Hepatocyte (in vitro differentiated cells): Measurements from ENCODE around the gene C19orf12. TPM values are rescaled to one million over a fixed set of nuclear protein-coding genes. Genes with fewer than 3 reads are reported as not detected.

Experiments
- DNase-seq: peaks from one replicate; pipeline ENCODE4 v3.0.0-alpha.2; 2016; ENCODE audit warnings: low spot score
- H2AFZ ChIP-seq: fragments of 200-600 bp; sonication (generic); 2 replicates; pipeline ENCODE4 v1.6.0; 2016; ENCODE audit warnings: antibody characterized with exemption, mild to moderate bottlenecking
- H3K27ac ChIP-seq: fragments of 200-600 bp; sonication (generic); 2 replicates; pipeline ENCODE4 v1.5.1; 2016; ENCODE audit warnings: mild to moderate bottlenecking
- H3K27me3 ChIP-seq: fragments of 200-600 bp; sonication (generic); 2 replicates; pipeline ENCODE4 v1.6.1; 2016
- H3K36me3 ChIP-seq: fragments of 200-600 bp; sonication (generic); replicated peaks from 2 replicates; pipeline ENCODE4 v1.5.1; 2016; ENCODE audit warnings: low read depth; ENCODE audit not compliant: insufficient read depth
- H3K4me1 ChIP-seq: fragments of 200-600 bp; sonication (generic); 2 replicates; pipeline ENCODE4 v1.5.1; 2016; ENCODE audit warnings: mild to moderate bottlenecking, moderate library complexity; ENCODE audit not compliant: insufficient read depth
- H3K4me2 ChIP-seq: fragments of 200-600 bp; sonication (generic); 2 replicates; pipeline ENCODE4 v1.6.0; 2016
- H3K4me3 ChIP-seq: fragments of 200-600 bp; sonication (generic); 2 replicates; pipeline ENCODE4 v1.5.1; 2016; ENCODE audit warnings: mild to moderate bottlenecking
- H3K79me2 ChIP-seq: fragments of 200-600 bp; sonication (generic); 2 replicates; pipeline ENCODE4 v1.6.0; 2017; ENCODE audit warnings: mild to moderate bottlenecking
- H3K9me2 ChIP-seq: fragments of 200-600 bp; sonication (generic); replicated peaks from 2 replicates; pipeline ENCODE4 v1.6.0; 2017; ENCODE audit warnings: mild to moderate bottlenecking; ENCODE audit not compliant: insufficient read depth
- H3K9me3 ChIP-seq: fragments of 200-600 bp; sonication (generic); 2 replicates; pipeline ENCODE4 v1.5.1; 2016; ENCODE audit warnings: low read depth, mild to moderate bottlenecking
- H4K20me1 ChIP-seq: fragments of 200-600 bp; sonication (generic); 2 replicates; pipeline ENCODE4 v1.6.0; 2016; ENCODE audit warnings: mild to moderate bottlenecking; ENCODE audit not compliant: insufficient read depth, poor library complexity, severe bottlenecking
- CTCF ChIP-seq: fragments of 200-600 bp; sonication (generic); IDR thresholded peaks from 2 replicates; pipeline ENCODE4 v1.5.1; 2016; ENCODE audit warnings: antibody characterized with exemption, mild to moderate bottlenecking; ENCODE audit not compliant: poor library complexity
- EZH2 ChIP-seq: fragments of 200-600 bp; sonication (generic); IDR thresholded peaks from 2 replicates; pipeline ENCODE4 v1.6.1; 2016; ENCODE audit warnings: antibody characterized with exemption, mild to moderate bottlenecking, borderline replicate concordance
- EZH2phosphoT487 ChIP-seq: fragments of 200-600 bp; sonication (generic); IDR thresholded peaks from one replicate; pipeline ENCODE4 v1.6.1; 2018; ENCODE audit warnings: antibody characterized with exemption, mild to moderate bottlenecking, low read depth, moderate library complexity; ENCODE audit not compliant: unreplicated experiment, severe bottlenecking
- WGBS: methylation state at CpG from one replicate; pipeline ENCODE4 v1.1.6; 2016; ENCODE audit warnings: low lambda C conversion rate; ENCODE audit errors: missing lambda C conversion rate; 5-methylcytosine and 5-hydroxymethylcytosine counted together
- polyA plus RNA-seq: library from polyadenylated mRNA; unstranded; fragments of >200 nt; fragmentation: Nextera tagmentation; extraction: Ambion mirVana; gene quantifications from 2 replicates; pipeline ENCODE4 v1.2.1, GENCODE V29; 2016
- total RNA-seq: library from RNA; depleted of rRNA; stranded (reverse); fragments of >200 nt; gene quantifications from 2 replicates; pipeline ENCODE4 v1.2.3, GENCODE V29; 2014

C19orf12 gene
- total and polyA plus RNA-seq, 2 experiments from 2014 or later: 41.5 to 57.2 TPM

DNA sequence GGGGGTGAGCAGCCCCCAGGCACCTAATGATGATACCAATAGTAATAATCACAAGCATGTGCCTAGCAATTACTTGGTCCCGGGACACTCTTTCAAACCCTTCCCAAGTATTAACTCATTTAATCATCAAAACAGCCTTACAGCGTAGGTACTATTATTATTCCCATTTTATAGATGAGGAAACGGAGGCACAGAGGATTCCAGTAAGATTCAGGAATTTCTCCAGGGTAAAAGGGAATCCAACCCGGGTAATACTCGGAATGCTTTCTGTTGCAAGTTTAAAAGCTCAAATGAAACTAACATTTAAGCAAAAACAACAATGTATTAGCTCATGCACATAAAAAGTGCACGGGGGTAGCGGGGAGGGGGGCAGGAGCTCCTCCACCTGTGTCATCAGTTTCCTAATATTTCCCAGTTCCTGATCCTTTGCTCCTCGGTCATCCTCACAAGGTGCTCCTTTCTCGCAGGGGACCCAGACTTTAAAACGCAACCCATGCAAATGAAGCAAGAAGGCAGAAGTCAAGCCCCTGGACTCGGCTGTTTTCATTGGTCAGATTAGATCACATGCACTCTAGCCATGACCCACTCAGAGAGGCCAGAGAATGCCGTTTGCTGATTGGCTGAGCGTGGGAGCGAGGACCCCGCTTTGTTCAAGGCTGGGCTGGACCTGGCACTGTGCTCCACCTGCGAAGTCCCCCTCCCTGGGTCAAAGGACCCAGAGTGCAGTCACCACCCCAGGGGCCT is 38.3 kb upstream of the C19orf12 start:
- no peak overlapping the region for H3K27ac ChIP-seq
- no peaks in the 10 kb centered on the region for H3K9me3 ChIP-seq
- H2AFZ ChIP-seq: no peak overlapping the region
- H3K4me3 ChIP-seq: no peak overlapping the region
- H3K9me2 ChIP-seq: no peaks in the 10 kb centered on the region
- WGBS: 92% methylated on average over 16 of the region's 16 CpGs
- H3K4me2 ChIP-seq: no peak overlapping the region
- no peaks in the 10 kb centered on the region for H4K20me1 ChIP-seq
- H3K79me2 ChIP-seq: no peaks in the 10 kb centered on the region
- no peaks in the 10 kb centered on the region for H3K36me3 ChIP-seq
- no peaks in the 10 kb centered on the region for H3K4me1 ChIP-seq
- no peaks in the 10 kb centered on the region for H3K27me3 ChIP-seq
- no peak for DNase-seq
- TF ChIP-seq EZH2 (no peak), CTCF (no peak), EZH2phosphoT487 (no peak)

GRCh38 chr19:29752450-29753025 is 37.5 kb upstream of the C19orf12 start:
- Histone ChIP-seq H3K36me3 (no peaks in the 10 kb centered on the region), H4K20me1 (no peaks in the 10 kb centered on the region), H3K27ac (no peak overlapping the region), H3K9me3 (no peaks in the 10 kb centered on the region), H3K4me3 (no peak overlapping the region), H3K9me2 (no peaks in the 10 kb centered on the region), H2AFZ (no peak overlapping the region), H3K4me2 (no peak overlapping the region), H3K27me3 (no peaks in the 10 kb centered on the region), H3K79me2 (no peaks in the 10 kb centered on the region), H3K4me1 (no peaks in the 10 kb centered on the region)
- 76% methylated on average over 11 of the region's 11 CpGs for WGBS
- no peak for DNase-seq
- TF ChIP-seq EZH2 (no peak), EZH2phosphoT487 (no peak), CTCF (no peak)

GRCh38 chr19:29751932-29752331 is 36.9 kb upstream of the C19orf12 start:
- Histone ChIP-seq H3K27me3 (no peaks in the 10 kb centered on the region), H3K27ac (no peak overlapping the region), H3K9me2 (no peaks in the 10 kb centered on the region), H4K20me1 (no peaks in the 10 kb centered on the region), H3K4me2 (no peak overlapping the region), H3K9me3 (no peaks in the 10 kb centered on the region), H3K79me2 (no peaks in the 10 kb centered on the region), H3K4me3 (no peak overlapping the region), H3K36me3 (no peaks in the 10 kb centered on the region), H3K4me1 (no peaks in the 10 kb centered on the region), H2AFZ (no peak overlapping the region)
- no peak for DNase-seq
- 90% methylated on average over 3 of the region's 3 CpGs for WGBS
- TF ChIP-seq EZH2phosphoT487: no peak
- no peak for TF ChIP-seq EZH2
- TF ChIP-seq CTCF: no peak
